Smooth muscle cell (in vitro differentiated cells): ENCODE data around the gene TMEM184A. TPM values are rescaled to one million over a fixed set of nuclear protein-coding genes. Genes with fewer than 3 reads are reported as not detected.

Experiments
- DNase-seq: peaks from one replicate; lab custom pipeline; 2025; ENCODE audit not compliant: unreplicated experiment; lab: John Stamatoyannopoulos, UW
- H2AFZ ChIP-seq: fragments of 200-600 bp; sonication (generic); 2 replicates; pipeline ENCODE4 v1.6.0; 2016; ENCODE audit warnings: antibody characterized with exemption, low read depth, mild to moderate bottlenecking
- H3F3A ChIP-seq: fragments of 200-600 bp; sonication (generic); 2 replicates; pipeline ENCODE4 v1.6.0; 2017; ENCODE audit warnings: antibody characterized with exemption, low read depth
- H3K27ac ChIP-seq: fragments of 200-600 bp; sonication (generic); 2 replicates; pipeline ENCODE4 v1.5.1; 2016; ENCODE audit warnings: low read depth, mild to moderate bottlenecking
- H3K27me3 ChIP-seq: fragments of 200-600 bp; sonication (generic); 2 replicates; pipeline ENCODE4 v1.6.1; 2016; ENCODE audit warnings: low read depth, mild to moderate bottlenecking
- H3K36me3 ChIP-seq: fragments of 200-600 bp; sonication (generic); 2 replicates; pipeline ENCODE4 v1.5.1; 2016; ENCODE audit warnings: low read depth
- H3K4me1 ChIP-seq: fragments of 200-600 bp; sonication (generic); 2 replicates; pipeline ENCODE4 v1.5.1; 2016; ENCODE audit warnings: low read depth
- H3K4me2 ChIP-seq: fragments of 200-600 bp; sonication (generic); 2 replicates; pipeline ENCODE4 v1.6.0; 2016; ENCODE audit warnings: mild to moderate bottlenecking
- H3K4me3 ChIP-seq: fragments of 200-600 bp; sonication (generic); 2 replicates; pipeline ENCODE4 v1.5.1; 2016; ENCODE audit warnings: mild to moderate bottlenecking
- H3K79me2 ChIP-seq: fragments of 200-600 bp; sonication (generic); 2 replicates; pipeline ENCODE4 v1.6.0; 2016; ENCODE audit warnings: low read depth, mild to moderate bottlenecking
- H3K9ac ChIP-seq: fragments of 200-600 bp; sonication (generic); 2 replicates; pipeline ENCODE4 v1.6.0; 2016; ENCODE audit warnings: low read depth
- H3K9me3 ChIP-seq: fragments of 200-600 bp; sonication (generic); replicated peaks from 2 replicates; pipeline ENCODE4 v1.5.1; 2016; ENCODE audit warnings: low read depth
- H4K20me1 ChIP-seq: fragments of 200-600 bp; sonication (generic); 2 replicates; pipeline ENCODE4 v1.6.0; 2016; ENCODE audit warnings: low read depth
- CTCF ChIP-seq: fragments of 200-600 bp; sonication (generic); IDR thresholded peaks from 2 replicates; pipeline ENCODE4 v1.5.1; 2017; ENCODE audit warnings: borderline replicate concordance, mild to moderate bottlenecking, antibody characterized with exemption; ENCODE audit not compliant: insufficient read depth, poor library complexity, severe bottlenecking
- WGBS: methylation state at CpG from one replicate; pipeline ENCODE4 v1.1.7; 2016; ENCODE audit warnings: low lambda C conversion rate; 5-methylcytosine and 5-hydroxymethylcytosine counted together
- polyA plus RNA-seq: library from polyadenylated mRNA; unstranded; fragments of >200 nt; fragmentation: Nextera tagmentation; extraction: Ambion mirVana; gene quantifications from 2 replicates; pipeline ENCODE4 v1.2.1, GENCODE V29; 2016
- total RNA-seq: library from RNA; depleted of rRNA; stranded (reverse); fragments of >200 nt; gene quantifications from 2 replicates; pipeline ENCODE4 v1.2.3, GENCODE V29; 2014

The TMEM184A gene
- total and polyA plus RNA-seq, 2 experiments from 2014 or later, result 1.6 to 4.8 TPM

GRCh38 chr7:1550005-1550845 lies 5.8 kb downstream of the TMEM184A start:
- WGBS, result 93% methylated on average over 41 of the region's 42 CpGs
- no peaks in the 10 kb centered on the region for H3K27me3 ChIP-seq
- no peaks in the 10 kb centered on the region for H3K4me1 ChIP-seq
- H4K20me1 ChIP-seq, result no peaks in the 10 kb centered on the region
- no peak overlapping the region for H3K27ac ChIP-seq
- no peak overlapping the region for H2AFZ ChIP-seq
- no peak for TF ChIP-seq CTCF
- no peak for DNase-seq
- H3K9ac ChIP-seq, result no peak overlapping the region
- no peak overlapping the region for H3K4me3 ChIP-seq
- no peaks in the 10 kb centered on the region for H3K9me3 ChIP-seq
- no peaks in the 10 kb centered on the region for H3K79me2 ChIP-seq
- no peaks in the 10 kb centered on the region for H3K36me3 ChIP-seq
- no peaks in the 10 kb centered on the region for H3F3A ChIP-seq
- H3K4me2 ChIP-seq, result no peak overlapping the region

- Histone ChIP-seq H3K9ac (no peak overlapping the region), H3K27me3 (no peaks in the 10 kb centered on the region), H2AFZ (no peak overlapping the region), H3K27ac (no peak overlapping the region), H3K79me2 (no peaks in the 10 kb centered on the region), H3K4me3 (no peak overlapping the region), H4K20me1 (no peaks in the 10 kb centered on the region), H3K4me2 (no peak overlapping the region), H3F3A (no peaks in the 10 kb centered on the region), H3K9me3 (no peaks in the 10 kb centered on the region), H3K36me3 (no peaks in the 10 kb centered on the region), H3K4me1 (no peaks in the 10 kb centered on the region)
- WGBS, result 93% methylated on average over 23 of the region's 27 CpGs
- no peak for TF ChIP-seq CTCF
- DNase-seq, result no peak
Observed at GRCh38 chr7:1549357-1550004, 6.5 kb downstream of the TMEM184A start.

- WGBS, result 91% methylated on average over 14 of the region's 14 CpGs
- no peaks in the 10 kb centered on the region for H3K4me1 ChIP-seq
Observed at GRCh38 chr7:1548944-1549343, 7.1 kb downstream of the TMEM184A start.

More at GRCh38 chr7:1548944-1549343, 7.1 kb downstream of the TMEM184A start:
- Histone ChIP-seq H3K27me3 (no peaks in the 10 kb centered on the region), H3F3A (no peaks in the 10 kb centered on the region), H4K20me1 (no peaks in the 10 kb centered on the region), H3K9me3 (no peaks in the 10 kb centered on the region), H3K4me2 (no peak overlapping the region), H3K4me3 (no peak overlapping the region), H3K27ac (no peak overlapping the region), H3K79me2 (no peaks in the 10 kb centered on the region), H3K9ac (no peak overlapping the region), H3K36me3 (no peaks in the 10 kb centered on the region), H2AFZ (no peak overlapping the region)
- no peak for DNase-seq
- TF ChIP-seq CTCF, result no peak
